Measurements from ENCODE around the gene CDC73.
"Not testable (repeated sequence)": the region's sequence is repeated elsewhere in the genome, so short reads cannot be mapped to it uniquely, and the experiment has no call there.

The CDC73 gene

DNA sequence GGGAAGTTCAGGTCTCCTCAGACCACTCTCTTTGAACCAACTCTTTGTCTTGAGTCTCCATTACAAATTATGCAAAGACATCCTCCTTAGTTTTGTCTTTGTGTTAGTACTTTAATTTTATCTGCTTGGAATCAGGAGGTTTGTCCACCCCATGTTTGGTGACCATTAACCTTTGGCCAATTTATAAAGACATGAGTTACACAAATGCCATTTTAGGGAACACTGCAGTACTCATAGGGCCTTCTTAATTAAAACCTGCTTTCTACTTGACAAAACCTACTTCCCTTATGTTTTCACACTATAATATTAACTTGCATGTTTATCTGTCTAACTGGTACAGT is 7.9 kb upstream of the CDC73 start:
- no peak for DNase-seq (ENCODE audit: low spot score)

DNA sequence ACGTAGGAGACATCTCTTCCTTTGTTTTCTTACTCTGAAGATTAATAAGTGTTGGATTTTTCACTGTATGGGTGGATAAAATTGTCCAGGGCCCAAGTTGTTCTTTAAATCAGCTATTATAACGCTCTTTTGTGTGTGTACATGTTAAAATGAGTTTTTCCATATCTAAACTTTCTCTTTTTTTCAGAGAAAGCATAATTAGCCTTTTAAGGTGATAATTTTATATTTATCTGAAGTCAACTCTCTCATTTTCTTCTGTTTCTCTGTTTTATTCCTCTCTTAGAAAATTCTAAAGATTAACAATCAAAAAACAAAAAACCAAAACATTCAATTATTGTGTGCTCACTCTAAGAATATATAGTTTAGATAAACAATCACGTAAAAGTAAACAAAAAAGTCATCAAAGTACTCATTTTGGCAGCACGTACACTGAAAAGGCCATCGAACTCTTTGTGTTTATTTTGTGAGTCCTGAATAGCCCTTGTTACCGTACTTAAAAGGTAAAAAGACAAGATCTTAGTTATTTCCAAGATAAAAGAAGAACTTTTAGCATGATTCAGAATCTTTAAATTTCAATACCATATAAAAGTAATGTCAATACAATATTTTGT is 7.2 kb upstream of the CDC73 start:
- DNase-seq (ENCODE audit: low spot score), result no peak

DNA sequence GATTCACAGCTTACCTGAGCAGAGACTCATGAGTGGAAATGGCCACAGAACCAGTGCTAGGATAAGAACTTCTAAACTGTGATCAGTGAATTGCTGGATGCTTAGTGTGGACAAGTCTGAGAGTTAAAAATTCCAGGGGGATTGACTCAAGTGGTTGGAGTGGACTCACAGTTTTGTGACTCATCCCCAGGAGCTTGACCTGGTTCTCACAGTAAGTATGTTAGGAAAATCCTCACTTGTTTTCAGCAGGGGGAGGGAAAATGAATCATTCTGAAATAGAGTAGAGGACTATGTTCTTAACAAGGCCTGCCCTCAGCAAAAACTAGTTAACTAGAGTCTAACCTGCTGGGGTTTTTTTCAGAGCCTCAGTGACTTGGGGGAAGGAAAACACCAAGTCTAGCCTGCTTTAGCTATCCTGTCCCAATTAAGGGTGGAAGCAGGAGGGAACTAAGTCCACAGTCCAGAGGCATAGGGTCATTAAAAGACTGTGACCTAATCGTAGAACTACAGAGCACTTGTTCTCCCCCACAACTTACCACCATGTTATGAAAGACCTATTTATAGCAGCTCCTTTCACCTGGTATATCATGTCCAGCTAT is 6.1 kb upstream of the CDC73 start:
- DNase-seq (ENCODE audit: low spot score), result no peak

DNA sequence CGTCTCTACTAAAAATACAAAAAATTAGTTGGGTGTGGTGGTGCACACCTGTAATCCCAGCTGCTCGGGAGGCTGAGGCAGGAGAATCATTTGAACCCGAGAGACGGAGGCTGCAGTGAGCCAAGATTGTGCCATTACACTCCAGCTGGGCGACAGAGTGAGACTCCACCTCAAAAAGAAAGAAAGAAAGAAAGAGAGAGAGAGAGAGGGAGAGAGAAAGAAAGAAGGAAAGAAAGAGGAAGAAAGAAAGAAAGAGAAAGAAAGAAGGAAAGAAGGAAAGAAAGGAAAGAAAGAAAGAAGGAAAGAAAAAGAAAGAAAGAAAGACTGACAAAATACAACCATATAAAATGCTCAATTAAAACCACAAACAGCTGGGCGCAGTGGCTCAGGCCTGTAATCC is 4.7 kb upstream of the CDC73 start:
- not testable (repeated sequence) for DNase-seq (ENCODE audit: low spot score)

DNA sequence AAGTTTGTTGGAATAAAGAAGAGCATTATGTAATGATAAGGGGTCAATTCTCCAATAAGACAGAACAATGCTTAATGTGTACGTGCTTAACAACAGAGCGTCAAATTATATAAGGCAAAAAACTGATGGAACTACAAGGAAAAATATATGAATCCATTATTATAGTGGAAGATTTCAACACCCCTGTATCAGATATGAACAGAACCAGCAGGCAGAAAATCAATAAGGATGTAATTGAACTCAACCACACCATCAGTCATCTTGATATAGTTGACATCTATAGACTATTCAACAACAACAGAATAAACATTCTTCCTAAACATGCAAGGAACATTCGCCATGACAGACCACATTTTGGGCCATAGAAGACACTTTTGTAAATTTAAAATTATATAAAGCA is 3.6 kb upstream of the CDC73 start:
- DNase-seq (ENCODE audit: low spot score), result no peak

DNA sequence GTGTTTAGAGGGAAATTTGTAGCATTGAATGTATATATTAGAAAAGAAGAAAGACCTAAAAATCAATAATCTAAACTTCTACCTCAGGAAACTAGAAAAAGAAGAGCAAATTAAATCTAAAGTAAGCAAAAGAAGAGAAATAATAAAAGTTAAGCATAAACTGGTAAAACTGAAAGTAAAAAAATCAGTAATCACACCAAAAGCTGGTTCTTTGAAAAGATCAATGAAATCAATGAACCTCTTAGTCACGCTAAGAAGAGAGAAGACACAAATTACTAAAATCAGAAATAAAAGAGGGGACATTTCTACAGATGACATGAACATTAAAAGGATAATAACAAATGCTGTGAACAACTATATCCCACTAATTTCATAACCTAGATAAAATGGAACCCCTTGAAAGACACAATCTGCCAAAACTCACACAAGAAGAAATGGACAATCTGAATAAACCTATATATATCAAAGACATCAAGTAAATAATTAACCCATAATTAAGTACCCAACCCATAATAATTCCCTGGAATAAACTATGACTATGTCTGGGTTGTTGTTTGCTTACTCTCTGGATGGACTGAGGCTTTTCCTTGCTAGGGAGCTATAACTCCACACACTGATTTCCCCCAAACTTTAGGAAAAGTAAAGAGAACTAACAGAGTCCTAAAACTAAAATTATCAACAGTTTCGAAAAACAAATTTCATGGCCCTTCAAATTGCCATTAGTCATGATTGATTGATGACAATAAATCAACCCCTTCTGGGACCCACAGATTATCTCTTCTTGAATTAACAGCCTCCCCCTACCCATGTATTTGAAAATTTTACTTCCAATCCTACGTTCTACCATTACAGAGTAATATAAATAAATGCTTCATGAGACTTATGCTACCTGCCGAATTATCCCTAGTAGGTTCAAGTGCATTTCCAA is 2.8 kb upstream of the CDC73 start:
- DNase-seq (ENCODE audit: low spot score), result no peak

DNA sequence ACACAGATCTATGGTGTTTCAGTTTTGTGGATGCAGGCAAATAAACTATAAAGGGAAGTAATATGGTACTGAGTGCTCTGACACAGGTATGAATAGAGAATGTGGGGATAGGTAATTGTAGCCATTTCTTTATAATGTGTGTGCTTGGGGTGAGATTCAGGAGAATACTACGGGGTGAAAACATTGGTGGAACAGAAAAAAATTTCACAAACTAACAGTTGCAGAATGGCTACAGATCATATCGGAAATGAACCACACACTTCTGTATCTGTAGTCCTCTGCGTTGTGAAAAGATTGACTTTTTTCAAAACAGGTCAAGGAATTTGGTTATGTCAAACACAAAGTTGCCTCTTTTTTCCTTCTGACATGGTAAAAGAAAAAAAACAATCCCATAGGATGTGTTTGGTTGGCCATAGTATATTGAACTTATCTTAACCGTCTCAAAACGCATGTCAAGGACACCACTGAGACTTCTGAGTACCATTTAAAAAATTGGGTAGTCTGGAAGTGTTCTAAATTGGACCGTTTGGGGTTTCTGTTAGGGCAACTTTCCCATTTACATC is 1.1 kb upstream of the CDC73 start:
- no peak for DNase-seq (ENCODE audit: low spot score)

DNA sequence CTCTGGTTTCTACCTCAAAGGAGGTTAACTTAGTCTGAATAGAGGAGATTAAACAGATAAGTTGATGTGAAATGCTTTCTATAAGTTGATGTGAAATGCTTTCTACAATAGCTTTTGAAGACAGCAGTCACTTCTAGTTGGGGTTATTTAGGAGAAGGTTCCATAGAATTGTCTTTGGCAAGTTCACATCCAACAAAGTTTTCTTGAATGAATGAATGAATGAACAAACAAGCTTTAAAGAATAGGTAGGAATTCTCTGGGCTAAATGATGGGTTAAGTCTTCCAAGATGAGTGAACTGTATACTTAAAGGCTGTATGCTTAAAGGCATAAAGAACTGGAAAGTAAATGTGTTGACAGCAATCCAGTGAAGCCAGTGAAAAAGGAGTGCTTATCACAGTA is 1.9 kb downstream of the CDC73 start:
- peak; percentile 29 for DNase-seq (ENCODE audit: low spot score)

DNA sequence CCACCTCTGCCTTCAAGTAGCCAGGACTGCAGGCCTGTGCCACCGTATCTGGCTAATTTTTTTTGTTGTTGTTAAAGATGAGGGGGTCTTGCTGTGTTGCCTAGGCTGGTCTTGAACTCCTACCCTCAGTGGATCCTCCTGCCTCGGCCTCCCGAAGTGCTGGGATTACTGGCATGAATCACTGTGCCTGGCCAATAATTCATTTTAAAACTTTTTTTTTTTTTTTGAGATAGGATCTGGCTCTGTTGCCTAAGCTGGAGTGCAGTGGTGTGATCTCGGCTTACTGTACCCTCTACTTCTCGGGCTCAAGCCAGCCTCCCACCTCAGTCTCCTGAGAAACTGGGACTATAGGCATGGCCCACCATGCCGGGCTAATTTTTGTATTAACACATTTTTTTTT is 3.5 kb downstream of the CDC73 start:
- DNase-seq (ENCODE audit: low spot score), result no peak

DNA sequence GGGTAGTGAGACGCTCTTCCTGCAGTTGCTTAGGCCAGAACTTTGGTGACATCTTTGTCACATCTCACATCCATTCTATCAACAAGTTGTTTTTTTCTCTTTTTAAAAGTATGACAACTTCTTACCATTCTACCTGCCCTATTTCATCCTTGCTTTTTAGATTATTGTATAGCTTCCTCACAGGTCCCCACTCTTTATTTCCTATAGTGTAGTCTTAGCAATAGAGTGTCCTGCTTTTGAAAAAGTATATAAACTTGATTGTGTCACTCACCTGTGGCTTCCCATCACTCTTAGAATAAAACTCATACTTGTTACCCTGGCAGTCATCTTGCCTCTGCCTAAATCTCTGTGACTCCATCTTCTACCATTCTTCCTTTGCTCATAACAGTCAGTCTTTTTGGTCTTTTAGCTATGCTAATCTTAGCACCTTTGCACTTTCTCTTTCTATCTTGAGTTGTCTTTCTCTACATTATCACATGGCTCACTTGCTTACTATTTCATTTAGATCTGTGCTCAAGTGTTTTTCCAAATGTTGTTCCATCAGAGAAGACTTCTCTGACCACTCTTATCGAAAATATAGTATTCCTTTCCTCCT is 9.5 kb downstream of the CDC73 start:
- DNase-seq (ENCODE audit: low spot score), result no peak

DNA sequence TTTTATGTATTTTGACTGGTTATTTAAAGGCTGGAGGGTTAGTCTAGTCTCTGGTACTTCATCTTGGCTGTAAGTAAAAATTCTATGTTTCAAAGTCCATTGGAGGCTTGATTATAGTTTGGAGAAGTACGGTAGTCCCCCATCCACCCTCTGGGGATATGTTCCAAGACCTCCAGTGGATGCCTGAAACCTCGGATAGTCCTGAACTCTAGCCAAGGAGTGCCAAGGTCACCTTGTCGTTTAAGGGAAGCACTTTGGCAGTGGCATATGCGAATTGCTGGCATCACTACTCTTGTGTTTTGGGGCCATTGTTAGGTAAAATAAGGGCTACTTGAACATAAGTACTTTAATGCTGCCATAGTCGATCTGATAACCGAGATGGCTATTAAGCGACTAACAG is 18.4 kb downstream of the CDC73 start:
- DNase-seq (ENCODE audit: low spot score), result no peak

DNA sequence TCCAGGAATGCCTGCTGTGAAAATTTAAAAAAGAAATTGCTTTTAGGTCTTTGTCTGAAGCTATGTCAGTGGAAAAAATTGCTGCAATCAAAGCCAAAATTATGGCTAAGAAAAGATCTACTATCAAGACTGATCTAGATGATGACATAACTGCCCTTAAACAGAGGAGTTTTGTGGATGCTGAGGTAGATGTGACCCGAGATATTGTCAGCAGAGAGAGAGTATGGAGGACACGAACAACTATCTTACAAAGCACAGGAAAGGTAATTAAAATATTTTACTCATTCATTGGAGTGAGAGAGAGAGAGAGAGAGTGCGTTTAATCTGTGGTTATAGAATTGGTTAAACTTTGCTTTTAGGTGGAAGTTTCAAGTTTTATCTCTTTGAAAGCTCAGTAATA is 20.0 kb downstream of the CDC73 start:
- no peak for DNase-seq (ENCODE audit: low spot score)

DNA sequence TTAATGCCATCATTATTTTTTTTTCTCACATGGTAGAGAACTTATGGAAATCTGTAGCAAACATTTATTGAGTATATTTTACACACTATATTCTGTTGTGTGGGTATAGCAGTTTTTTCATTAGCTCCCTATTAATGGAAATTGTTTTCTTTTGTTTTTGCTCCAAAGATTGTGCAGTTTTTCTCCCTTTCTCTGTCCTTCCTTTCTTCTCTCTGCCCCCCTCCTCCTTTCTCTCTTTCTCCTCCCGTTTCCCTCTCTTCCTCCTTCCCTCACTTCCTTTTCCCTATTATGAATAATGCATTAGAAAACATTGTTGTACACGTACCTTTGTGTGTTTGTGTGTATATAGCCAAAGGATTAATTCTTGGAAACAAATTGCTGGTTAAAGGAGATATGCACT is 20.6 kb downstream of the CDC73 start:
- no peak for DNase-seq (ENCODE audit: low spot score)

DNA sequence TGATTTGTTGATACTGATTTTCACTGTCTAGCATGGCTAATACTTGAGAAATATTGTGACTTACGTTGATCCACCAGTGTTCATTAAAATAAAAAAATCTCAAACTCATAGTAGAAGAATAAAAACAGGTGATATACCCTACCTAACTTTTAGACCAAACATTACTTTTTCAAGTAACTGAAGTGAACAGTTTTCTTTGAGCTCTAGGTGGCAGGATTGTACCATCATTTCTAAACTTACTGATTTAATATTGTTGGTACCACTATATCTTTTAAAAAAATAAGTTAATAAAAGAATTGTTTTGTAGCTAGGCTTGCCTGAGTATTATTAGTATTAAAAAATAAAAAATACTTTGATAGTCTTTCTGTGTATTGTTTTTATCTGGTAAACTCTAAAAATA is 21.5 kb downstream of the CDC73 start:
- DNase-seq (ENCODE audit: low spot score), result no peak

DNA sequence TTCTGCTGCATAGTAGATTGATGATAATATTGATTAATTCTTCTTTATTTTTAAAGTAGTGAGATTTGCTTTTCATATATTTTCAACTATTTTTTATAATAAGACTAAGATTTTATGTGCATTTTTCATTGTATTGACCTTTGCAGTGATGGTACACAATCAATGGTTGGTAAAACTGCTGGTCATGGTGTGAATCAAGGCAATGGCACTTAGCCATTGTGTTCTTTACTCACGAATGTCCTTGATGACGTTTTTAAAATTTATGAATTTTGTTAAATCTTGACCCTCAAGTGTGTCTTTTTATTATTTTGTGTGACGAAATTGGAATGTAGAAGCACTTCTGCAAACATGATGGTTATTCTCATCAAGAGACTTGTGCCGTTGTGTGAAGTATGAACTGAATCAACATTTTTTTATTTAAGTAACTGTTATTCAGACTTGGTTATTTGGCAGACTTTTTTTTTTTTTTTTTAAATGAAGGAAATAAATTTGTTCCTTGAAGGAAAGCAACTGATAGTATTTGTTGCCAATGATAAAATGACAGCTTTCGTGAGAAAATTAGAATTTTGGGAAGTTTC is 22.6 kb downstream of the CDC73 start:
- DNase-seq (ENCODE audit: low spot score), result no peak

DNA sequence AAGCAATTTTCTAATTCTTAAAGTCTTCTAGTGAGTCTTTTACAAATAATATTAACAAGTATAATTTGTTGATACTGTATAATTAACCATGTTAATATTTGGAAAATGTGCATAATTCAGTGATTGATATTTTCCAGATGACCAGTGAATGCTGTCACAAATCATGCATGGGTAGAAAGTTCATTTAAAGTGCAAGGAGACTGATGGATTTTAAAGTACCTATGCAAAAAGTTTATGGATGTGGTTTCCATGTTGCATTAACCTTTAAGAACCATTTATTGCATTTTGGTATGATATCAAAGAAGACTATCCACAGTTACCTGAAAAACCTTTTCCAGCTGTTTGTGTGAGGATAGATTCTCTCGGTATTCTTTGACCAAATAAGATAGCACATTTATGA is 23.2 kb downstream of the CDC73 start:
- DNase-seq (ENCODE audit: low spot score), result no peak

DNA sequence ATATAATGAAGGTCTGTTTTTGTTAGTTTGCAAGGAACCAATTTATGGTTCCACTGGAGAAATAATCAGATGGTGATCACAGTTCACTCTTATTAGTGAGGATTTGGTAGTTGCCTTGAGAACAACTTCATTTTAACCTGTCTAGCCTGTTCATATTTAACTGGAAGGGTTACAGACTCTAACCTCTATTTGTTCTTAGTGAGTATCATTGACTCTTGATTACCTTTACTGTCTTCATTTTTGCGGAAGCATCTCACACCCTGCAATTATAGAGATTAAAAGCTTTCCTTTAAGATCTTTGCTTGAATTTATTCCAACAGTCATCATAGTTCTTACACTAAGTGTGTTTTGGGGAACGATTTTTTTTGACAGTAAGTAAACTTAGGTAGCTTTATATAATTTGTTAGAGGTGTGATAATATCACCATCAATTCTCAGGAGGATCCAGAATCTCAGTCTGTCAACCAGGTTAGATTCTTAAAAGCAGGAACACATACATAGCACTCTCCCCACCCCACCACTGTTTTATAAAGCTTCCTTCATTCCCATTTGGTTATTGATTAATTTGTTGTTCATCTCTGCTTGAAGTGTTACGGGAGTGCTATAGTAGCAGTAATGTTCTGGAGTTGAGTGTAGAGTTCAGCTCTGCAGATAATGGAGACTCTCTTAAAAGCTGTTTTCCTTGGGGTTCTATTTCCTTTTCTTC is 34.4 kb downstream of the CDC73 start:
- DNase-seq (ENCODE audit: low spot score), result no peak

DNA sequence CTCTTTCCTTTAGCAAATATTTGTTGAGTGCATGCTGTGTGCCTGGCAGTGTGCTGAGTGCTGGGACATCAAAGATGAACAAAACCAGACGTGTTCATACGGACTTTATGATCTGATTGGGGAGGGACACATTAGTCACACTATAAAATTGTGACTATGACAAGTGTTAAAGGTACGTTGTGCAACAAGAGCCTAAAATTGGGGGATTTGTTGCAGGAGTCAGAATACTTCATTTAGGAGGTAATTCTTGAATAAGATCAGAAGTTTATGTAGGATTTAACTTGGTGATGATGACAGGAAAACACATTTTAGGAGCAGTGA is 35.0 kb downstream of the CDC73 start:
- no peak for DNase-seq (ENCODE audit: low spot score)

DNA sequence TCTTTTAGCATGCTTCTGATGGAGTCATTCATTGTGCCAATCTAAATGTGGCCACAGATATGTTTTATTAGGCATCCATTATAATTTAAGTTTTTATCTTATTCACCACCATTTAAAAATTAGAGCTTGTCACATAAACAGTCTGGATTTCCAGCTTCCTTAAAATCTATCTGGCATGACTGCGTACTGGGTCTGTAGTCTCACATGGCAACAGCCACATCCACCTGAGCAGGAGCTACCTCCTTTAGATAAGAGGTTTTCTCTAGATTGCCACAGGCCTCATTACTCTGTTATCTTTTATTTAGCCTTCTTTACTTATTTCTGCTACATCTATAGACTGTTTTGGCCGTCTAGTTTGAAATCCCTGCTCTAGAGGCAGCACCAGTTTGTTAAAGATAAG is 35.5 kb downstream of the CDC73 start:
- DNase-seq (ENCODE audit: low spot score), result no peak

DNA sequence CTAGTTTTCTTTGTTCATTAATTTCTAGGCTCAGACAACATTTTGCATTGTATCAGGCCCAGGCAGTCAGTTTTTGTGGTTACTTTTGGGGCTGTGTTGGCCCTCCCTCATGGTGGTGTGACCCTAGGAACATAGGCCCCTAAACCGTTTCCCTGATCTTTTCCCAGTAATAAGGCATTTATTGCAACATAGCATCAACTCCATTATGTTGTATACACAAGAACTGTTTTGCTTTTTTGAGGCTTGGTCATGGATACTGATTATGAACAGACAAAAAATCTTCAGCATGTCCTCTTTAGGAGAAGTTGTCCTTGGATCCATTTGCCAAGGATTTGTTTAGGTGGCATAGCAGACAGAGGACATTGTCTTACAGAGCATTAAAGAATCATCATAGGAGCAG is 54.3 kb downstream of the CDC73 start:
- DNase-seq (ENCODE audit: low spot score), result no peak

DNA sequence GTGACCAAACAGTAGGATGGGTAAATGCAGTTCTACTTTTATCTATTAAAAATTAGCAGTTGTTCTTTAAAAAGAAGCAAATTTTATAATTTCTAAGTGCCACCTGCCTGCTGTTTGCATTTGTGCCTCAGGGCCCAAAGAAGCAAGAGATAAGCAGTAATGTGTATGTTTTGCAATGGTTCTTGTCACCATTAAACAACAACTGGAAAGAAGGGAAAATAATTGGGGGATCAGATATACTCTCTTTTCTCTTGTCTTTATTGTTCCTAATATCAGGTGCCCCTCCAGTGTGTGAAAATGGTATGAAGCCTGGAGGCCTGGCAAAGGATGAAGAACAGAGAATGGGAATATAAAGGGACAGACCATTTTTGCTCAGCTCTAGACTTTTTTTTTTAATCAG is 55.0 kb downstream of the CDC73 start:
- no peak for DNase-seq (ENCODE audit: low spot score)

DNA sequence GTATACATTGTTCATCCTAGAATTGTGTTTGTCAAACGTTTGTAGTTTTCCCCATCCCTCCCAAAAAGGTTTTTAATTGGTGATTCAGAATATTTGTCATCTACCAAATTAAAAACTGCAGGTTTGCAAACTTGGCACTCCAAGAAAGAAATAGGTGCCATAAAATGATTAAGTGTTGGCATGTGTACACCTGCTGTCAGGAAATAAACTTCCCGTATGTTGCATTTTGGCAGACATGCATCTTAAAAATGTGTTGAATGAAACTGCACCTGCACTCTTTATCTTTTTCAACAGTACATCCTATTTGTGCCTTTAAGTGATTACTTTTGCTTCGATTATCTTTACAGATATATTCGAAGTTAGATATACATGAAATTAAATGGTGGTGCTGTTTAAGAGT is 57.3 kb downstream of the CDC73 start:
- DNase-seq (ENCODE audit: low spot score), result no peak
